Activated naive CD8-positive, alpha-beta T cell (primary cell): ENCODE measurements around the gene FSD1.

ENCODE experiments used
- H3K27ac Mint-ChIP-seq: one replicate; pipeline ENCODE4 v1.8.0; 2021; ENCODE audit warnings: mixed read lengths
- H3K27me3 Mint-ChIP-seq: one replicate; pipeline ENCODE4 v1.8.0; 2021; ENCODE audit warnings: mixed read lengths
- H3K36me3 Mint-ChIP-seq: one replicate; pipeline ENCODE4 v1.8.0; 2021; ENCODE audit warnings: mixed read lengths
- H3K4me1 Mint-ChIP-seq: one replicate; pipeline ENCODE4 v1.8.0; 2021; ENCODE audit warnings: low read depth, mixed read lengths
- H3K4me3 Mint-ChIP-seq: one replicate; pipeline ENCODE4 v1.8.0; 2021; ENCODE audit warnings: mild to moderate bottlenecking, mixed read lengths
- H3K9me3 Mint-ChIP-seq: one replicate; pipeline ENCODE4 v1.8.0; 2021; ENCODE audit warnings: low read depth, mixed read lengths

FSD1 gene

GRCh38 chr19:4298810-4299550 is 5.4 kb upstream of the FSD1 start:
- Mint-ChIP-seq H3K27ac (peak overlapping the region; percentile 72), H3K36me3 (peaks cover 3% of the 10 kb centered on the region), H3K4me3 (no peak overlapping the region), H3K4me1 (peaks cover 43% of the 10 kb centered on the region), H3K27me3 (no peaks in the 10 kb centered on the region), H3K9me3 (no peaks in the 10 kb centered on the region)

DNA sequence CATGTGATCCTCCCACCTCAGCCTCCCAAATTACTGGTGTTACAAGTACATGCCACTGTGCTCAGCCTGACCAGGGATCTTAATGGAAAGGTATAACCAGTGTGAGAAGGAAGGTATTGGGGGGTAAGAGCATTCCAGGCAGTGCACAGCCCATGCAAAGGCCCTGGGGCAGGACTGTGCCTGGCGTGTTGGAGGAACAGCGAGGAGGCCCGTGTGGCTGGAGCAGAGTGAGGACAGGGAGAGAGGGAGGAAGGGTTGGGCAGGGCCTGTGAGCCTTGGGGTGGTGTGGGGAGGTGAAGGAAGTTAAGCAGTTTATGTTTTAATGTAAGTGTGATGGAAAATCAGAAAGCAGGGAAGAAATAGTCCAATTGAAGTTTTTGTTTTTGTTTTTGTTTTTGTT is 3.8 kb upstream of the FSD1 start:
- Mint-ChIP-seq H3K4me1 (peaks cover 49% of the 10 kb centered on the region), H3K36me3 (peaks cover 3% of the 10 kb centered on the region), H3K27ac (peak overlapping the region; percentile 76)

GRCh38 chr19:4301590-4302242 is 2.7 kb upstream of the FSD1 start:
- H3K36me3 Mint-ChIP-seq, result peaks cover 3% of the 10 kb centered on the region
- peak overlapping the region; percentile 96 for H3K27ac Mint-ChIP-seq
- no peaks in the 10 kb centered on the region for H3K9me3 Mint-ChIP-seq
- peak overlapping the region; percentile 92 for H3K4me3 Mint-ChIP-seq
- H3K4me1 Mint-ChIP-seq, result peaks cover 47% of the 10 kb centered on the region
- no peaks in the 10 kb centered on the region for H3K27me3 Mint-ChIP-seq

More for the DNA sequence above, 3.8 kb upstream of the FSD1 start:
- Mint-ChIP-seq H3K9me3 (no peaks in the 10 kb centered on the region), H3K4me3 (peak overlapping the region; percentile 72), H3K27me3 (no peaks in the 10 kb centered on the region)

GRCh38 chr19:4302243-4302640 is 2.2 kb upstream of the FSD1 start, which contains the start of gene TMIGD2:
TMIGD2 (minus strand) TSS chr19:4302389; CDS start chr19:4302385, 4 bp downstream.
- Mint-ChIP-seq H3K27ac (peak within 1 kb of the TSS; percentile 96), H3K36me3 (peaks cover 3% of the 10 kb centered on the region), H3K9me3 (no peaks in the 10 kb centered on the region), H3K4me1 (peaks cover 44% of the 10 kb centered on the region), H3K4me3 (peak within 1 kb of the TSS; percentile 92), H3K27me3 (no peaks in the 10 kb centered on the region)

DNA sequence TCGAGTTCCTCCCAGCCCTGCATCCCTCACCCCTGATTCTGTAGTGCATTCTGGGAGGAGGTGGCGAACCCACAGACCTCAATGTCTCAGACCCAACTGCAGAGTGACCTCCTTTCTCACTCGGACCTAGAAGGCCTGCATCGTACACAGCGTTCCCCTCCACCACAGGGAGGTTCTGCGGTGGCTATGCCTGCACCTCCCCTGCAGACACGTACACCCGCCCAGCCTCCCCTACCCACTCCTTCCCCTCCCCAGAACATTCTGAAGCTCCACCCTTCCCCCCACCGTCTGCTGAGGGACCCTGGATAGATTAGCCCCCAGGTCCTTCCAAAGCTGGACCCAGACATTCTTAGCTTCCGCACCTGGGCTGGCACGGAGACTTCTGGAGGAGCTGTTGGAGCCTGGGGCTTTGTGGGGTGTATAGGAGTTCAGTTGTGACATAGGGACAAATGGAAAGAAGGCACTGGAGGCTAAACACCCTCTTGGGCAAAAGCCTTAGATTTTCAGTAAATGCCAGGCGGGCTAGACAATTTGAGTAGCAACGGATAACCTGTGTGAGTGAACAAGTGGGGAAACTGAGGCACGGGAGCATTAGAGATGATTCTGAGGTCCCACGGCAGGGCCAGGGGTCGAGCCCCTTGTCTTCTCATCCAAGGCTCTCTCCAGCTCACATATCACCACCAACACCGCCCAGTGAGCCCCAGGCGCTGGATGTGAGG is 420 bp upstream of the FSD1 start:
- no peaks in the 10 kb centered on the region for H3K9me3 Mint-ChIP-seq
- no peaks in the 10 kb centered on the region for H3K27me3 Mint-ChIP-seq
- H3K27ac Mint-ChIP-seq, result peak overlapping the region; percentile 22
- peaks cover 33% of the 10 kb centered on the region for H3K4me1 Mint-ChIP-seq
- peak overlapping the region; percentile 73 for H3K4me3 Mint-ChIP-seq
- H3K36me3 Mint-ChIP-seq, result no peaks in the 10 kb centered on the region

GRCh38 chr19:4305257-4305612 is 837 bp downstream of the FSD1 start:
- H3K4me3 Mint-ChIP-seq, result peak overlapping the region; percentile 65
- H3K36me3 Mint-ChIP-seq, result no peaks in the 10 kb centered on the region
- peaks cover 29% of the 10 kb centered on the region for H3K4me1 Mint-ChIP-seq
- H3K27ac Mint-ChIP-seq, result no peak overlapping the region
- H3K9me3 Mint-ChIP-seq, result no peaks in the 10 kb centered on the region
- H3K27me3 Mint-ChIP-seq, result no peaks in the 10 kb centered on the region

DNA sequence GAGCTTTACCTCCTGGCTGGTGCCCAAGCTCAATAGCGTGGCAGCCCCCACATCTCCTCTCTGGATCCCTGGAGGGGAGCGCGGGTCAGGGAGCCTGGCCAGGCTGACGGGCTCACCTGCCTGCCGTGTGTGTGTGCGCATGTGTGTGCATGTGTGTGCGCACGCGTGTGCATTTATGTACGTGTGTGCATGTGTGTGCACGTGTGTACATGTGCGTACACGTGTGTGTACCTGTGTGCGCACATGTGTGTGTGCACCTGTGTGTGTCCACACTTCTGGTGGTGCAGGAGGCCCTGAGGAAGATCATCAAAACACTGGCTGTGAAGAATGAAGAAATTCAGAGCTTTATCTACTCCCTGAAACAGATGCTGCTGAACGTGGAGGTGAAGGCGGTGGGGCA is 1.3 kb downstream of the FSD1 start:
- Mint-ChIP-seq H3K9me3 (no peaks in the 10 kb centered on the region), H3K27me3 (no peaks in the 10 kb centered on the region), H3K36me3 (no peaks in the 10 kb centered on the region), H3K4me1 (peaks cover 26% of the 10 kb centered on the region), H3K27ac (no peak overlapping the region), H3K4me3 (peak overlapping the region; percentile 65)

DNA sequence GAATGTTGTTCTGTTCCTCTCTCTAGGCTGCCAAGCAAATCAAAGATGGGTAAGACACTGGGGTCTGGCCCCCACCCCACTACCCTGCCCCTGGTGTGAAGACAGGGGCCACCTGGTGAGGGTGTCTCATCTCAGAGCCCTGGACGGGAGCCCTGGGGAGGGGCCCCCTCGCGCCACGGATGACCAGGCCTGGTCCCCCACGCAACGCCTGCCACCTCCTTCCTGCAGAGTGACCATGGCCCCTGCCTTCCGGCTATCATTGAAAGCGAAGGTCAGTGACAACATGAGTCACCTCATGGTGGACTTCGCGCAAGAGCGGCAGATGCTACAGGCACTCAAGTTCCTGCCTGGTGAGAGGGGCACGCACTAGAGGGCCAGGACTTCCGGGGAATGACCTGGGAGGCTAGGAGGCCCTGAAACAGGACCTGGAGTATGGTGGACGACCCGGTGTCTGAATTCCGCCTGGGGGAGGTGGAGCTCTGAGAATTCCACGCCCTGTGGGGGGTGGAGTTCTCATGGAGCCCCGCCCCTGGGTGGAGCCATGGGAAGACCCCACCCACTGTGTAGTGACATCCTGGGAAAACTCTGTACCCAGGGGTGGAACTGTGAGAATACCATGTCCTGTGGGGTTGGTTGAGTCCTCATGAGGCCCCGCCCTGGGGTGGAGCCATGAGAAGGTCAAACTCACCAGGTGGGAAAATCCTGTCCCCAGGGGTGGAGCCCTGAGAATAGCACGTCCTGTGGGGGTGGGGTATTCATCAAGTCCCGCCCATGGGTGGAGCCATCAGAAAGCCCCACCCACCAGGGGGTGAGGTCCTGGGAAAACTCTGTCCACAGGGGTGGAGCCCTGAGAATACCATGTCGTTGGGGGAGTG is 6.1 kb downstream of the FSD1 start:
- H3K4me3 Mint-ChIP-seq, result no peak overlapping the region
- no peaks in the 10 kb centered on the region for H3K36me3 Mint-ChIP-seq
- no peaks in the 10 kb centered on the region for H3K4me1 Mint-ChIP-seq
- no peak overlapping the region for H3K27ac Mint-ChIP-seq
- no peaks in the 10 kb centered on the region for H3K9me3 Mint-ChIP-seq
- H3K27me3 Mint-ChIP-seq, result no peaks in the 10 kb centered on the region

GRCh38 chr19:4313847-4314490 is 9.6 kb downstream of the FSD1 start:
- no peaks in the 10 kb centered on the region for H3K4me1 Mint-ChIP-seq
- H3K36me3 Mint-ChIP-seq, result no peaks in the 10 kb centered on the region
- H3K9me3 Mint-ChIP-seq, result no peaks in the 10 kb centered on the region
- H3K4me3 Mint-ChIP-seq, result no peak overlapping the region
- no peak overlapping the region for H3K27ac Mint-ChIP-seq
- no peaks in the 10 kb centered on the region for H3K27me3 Mint-ChIP-seq

GRCh38 chr19:4316956-4317355 is 12.6 kb downstream of the FSD1 start:
- Mint-ChIP-seq H3K36me3 (no peaks in the 10 kb centered on the region), H3K9me3 (no peaks in the 10 kb centered on the region), H3K27ac (no peak overlapping the region), H3K27me3 (no peaks in the 10 kb centered on the region), H3K4me3 (no peak overlapping the region), H3K4me1 (no peaks in the 10 kb centered on the region)

DNA sequence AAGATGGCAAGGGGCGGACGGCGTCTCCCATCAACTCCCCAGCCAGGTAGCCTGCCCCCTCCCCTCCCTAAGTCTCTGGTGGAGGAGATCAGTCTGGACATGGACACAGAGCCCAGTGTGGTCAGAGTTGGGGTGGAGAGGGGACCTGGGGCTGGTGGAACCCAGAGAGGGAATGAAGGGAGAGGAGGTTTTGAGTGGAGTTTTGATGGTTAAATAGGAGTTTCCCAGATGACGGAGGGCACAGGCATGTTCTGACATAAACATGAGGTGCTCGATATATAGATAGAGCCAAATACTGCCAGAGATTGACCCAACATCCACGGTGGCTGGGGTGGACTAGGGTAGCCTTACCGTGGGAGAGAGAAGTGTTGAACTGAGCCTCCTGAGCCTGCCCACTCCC is 14.1 kb downstream of the FSD1 start:
- Mint-ChIP-seq H3K27me3 (no peaks in the 10 kb centered on the region), H3K27ac (no peak overlapping the region), H3K4me3 (no peak overlapping the region), H3K9me3 (no peaks in the 10 kb centered on the region), H3K4me1 (no peaks in the 10 kb centered on the region), H3K36me3 (no peaks in the 10 kb centered on the region)

DNA sequence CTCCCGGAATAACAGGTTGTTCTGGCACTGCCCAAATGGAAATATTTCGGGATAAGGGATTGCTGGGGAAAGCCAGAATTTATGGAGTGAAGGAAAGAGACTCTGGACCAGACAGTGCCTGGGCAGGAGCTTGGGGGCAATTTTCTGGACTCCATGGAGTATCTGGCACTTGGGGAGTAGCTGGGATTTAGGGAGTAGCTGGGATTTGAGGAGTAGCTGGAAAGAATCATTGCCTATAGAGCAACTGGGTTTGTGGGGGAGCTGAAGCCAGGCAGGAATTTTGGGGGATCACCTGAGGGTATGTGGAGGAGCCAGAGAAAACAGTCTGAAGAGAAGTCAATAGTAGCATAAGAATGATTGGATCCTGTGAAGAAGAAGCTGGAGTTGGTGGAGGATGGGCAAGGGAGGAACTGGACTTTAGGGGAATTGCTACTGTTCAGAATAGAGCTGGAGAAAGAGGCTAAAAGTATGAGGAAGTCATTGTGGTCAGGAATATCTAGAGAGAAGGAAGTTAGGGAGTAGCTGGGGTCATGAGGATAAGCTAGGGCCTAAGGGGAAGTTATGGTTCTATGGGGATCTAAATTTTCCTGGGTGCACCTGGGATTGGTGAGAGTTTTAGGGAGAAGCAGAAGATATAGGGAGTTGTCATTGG is 14.8 kb downstream of the FSD1 start:
- Mint-ChIP-seq H3K27ac (no peak overlapping the region), H3K27me3 (no peaks in the 10 kb centered on the region), H3K4me3 (no peak overlapping the region), H3K4me1 (no peaks in the 10 kb centered on the region), H3K9me3 (no peaks in the 10 kb centered on the region), H3K36me3 (no peaks in the 10 kb centered on the region)

- Mint-ChIP-seq H3K27me3 (no peaks in the 10 kb centered on the region), H3K4me3 (no peak overlapping the region), H3K4me1 (peaks cover 2% of the 10 kb centered on the region), H3K9me3 (no peaks in the 10 kb centered on the region), H3K27ac (no peak overlapping the region), H3K36me3 (no peaks in the 10 kb centered on the region)
Measured at GRCh38 chr19:4320419-4320818, 16.0 kb downstream of the FSD1 start.
